GM21737 (cell line): ENCODE results near the gene ROM1.
"Not testable (repeated sequence)": the region's sequence is repeated elsewhere in the genome, so short reads cannot be mapped to it uniquely, and the experiment has no call there.

Experiments used
- ATAC-seq: cut with Tn5 transposase; IDR thresholded peaks from one replicate; pipeline ENCODE4 v1.9.1; 2021; ENCODE audit warnings: mild to moderate bottlenecking, moderate library complexity; ENCODE audit not compliant: unreplicated experiment

Gene ROM1

DNA sequence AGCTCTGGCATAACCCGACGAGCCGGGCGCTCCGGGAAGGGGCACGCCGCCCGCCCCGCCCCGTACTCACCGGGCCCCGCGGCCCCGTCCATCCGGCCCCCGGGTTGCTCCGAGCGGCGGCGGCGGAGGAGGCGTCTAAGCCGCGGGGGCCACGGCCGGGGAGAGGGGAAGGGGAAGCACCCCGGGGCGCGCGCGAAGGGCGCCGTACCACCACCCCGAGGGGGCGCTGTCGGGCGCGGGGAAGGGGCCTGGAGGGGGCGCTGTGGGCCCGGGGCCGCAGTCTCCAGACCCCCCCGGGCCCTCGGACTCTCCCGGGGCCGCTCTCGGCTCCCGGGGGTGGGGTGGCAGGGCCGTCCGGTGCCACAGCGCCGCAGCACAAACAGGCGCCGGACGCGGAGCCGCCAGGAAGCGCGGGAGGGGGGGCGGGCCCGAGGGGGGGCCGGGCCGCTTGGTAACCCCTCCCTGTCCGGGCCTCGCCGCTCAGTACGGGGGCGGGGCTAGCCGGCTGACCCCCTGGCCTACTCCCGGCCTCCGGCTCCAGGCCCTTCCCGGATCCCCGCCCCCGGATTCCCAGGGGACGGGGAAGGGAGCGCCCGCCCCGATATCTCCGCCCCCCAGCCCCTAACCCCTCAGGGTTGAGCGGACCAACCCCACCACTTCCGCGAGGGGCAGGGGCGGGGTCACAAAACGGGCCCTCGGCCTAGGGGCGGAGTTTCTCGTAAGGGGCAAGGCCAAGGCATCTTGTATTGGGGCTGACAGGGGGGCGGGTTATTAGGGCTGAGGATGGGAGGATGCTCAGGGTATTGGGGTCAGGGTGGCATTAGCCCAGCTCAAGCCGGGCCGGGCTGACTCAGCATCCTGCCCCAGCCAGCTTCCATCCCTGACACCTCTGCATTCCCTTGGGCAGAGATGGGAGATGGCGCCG is at the start of gene ROM1, which contains the start of gene EML3:
TSS of gene ROM1 (plus strand) at position 892 of the 925 bp plus-strand sequence. CDS start at position 917, 25 bp downstream.
TSS of gene EML3 (minus strand) at position 410 of the 925 bp plus-strand sequence. CDS start at position 92, 318 bp downstream.
- ATAC-seq, result peak; percentile 53

DNA sequence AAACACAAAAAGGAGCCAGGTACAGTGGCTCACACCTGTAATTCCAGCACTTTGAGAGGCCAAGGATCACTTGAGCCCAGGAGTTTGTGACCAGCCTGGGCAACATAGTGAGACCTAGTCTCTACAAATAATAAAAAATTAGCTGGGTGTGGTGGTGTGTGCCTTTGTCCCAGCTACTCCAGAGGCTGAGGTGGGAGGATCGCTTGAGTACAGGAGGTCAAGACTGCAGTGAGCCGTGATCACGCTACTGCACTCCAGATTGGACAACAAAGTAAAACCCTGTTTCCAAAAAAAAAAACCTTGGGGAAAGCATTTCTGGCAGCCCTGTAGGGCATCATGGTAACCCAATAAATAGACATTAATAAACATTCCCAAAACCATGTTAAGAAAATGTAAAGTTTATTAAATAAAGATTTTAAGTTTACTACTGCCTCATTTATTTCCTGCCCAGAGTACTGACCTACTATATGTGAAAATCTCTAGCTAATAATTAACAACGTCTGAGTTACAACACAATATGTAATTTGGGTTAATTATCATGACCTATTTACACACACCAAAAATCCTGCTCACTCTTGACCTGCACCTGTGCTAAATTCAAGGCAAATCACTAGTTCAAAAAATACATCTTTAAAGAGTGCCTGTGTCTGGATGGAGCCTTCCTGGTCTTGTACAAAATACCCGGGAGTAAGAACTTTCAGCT is 47.8 kb upstream of the ROM1 start:
- ATAC-seq, result no peak

DNA sequence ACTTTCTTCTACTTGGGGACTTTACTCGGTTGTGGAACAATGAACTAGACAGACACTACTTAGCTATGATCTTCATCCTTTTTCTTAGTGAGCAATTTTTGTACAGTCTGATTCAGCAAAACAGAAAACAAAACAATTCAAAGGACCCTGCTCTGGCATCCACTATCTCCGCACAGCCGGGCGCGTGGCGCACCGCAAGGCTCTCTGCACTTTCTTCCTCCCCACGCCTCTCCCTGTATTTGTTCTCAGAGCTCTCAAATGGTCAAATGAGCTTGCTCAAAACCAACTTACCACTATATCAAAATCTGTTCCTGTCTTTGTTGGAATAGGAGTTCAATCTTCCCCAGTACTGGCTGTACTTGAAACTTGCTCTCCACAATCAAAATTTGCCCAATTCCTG is 46.8 kb upstream of the ROM1 start:
- no peak for ATAC-seq

- no peak for ATAC-seq
Observed at GRCh38 chr11:62567018-62567633, 45.9 kb upstream of the ROM1 start.

DNA sequence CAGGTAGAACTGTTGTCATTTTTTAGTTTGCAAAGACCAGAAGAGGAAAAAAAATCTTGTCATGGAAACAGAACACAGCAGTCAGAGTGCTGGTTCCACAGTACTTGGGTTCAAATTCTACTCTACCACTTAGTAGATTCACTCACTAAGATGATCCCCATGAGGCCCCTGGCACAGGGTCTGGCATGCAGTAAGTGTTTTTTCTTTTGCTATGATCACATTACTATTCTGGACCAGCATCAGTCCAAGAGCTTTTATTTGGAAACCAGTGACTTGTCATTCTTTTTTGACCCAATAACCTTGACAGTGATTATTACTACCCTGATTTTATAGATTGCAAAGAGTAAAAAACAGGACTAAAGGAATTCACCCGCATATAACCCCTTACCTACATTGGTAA is 43.4 kb upstream of the ROM1 start:
- ATAC-seq, result no peak

- not testable (repeated sequence) for ATAC-seq
Observed at GRCh38 chr11:62570903-62571302, 42.2 kb upstream of the ROM1 start.

- not testable (repeated sequence) for ATAC-seq
Observed at GRCh38 chr11:62571493-62571892, 41.6 kb upstream of the ROM1 start.

DNA sequence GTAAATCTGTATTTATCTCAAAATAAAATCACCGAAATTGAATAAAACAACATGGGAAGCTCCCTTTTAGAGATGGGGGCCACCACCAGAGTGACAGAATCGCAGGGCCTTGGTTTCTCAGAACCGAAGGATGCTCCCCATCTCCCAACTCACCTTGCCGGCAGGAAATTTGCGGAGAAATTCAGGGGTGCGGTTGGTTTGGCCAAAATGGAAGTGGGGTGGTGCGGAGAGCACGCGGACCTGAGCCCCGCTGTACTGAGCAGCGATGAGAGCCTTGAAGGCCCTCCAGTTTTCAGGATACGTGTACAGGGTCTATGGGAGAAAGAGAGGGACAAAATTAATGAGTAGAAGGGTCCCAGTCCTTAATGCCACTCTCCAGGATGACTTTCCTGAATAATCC is 40.6 kb upstream of the ROM1 start:
- ATAC-seq, result no peak

DNA sequence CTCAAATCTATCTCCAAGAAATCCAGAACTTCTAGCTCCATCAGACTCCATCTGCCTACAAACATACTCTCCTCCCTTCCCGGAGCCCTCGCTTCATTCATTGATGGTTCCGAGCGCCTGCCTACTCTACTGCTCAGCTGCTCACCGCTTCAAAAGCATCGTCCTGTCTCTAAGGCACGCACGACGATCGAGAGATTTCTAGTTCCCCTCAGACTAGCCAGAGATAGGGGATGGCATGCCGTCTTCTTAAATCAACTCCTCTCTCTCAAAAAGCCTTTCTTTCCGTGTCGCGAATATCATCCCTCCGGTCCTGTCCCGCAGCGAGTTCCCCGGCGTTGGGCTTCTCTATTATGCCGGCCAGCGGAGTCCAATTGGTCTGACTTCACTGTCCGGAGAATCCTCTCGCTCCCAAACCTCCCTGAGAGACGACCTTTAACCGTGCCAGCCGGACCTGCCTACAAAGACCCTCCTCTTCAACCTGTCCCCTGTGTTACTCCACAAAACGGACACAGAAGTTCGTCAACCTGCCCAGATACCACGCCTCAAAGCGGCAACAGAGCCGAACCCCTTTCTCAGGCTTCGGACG is 40.0 kb upstream of the ROM1 start:
- ATAC-seq, result no peak

DNA sequence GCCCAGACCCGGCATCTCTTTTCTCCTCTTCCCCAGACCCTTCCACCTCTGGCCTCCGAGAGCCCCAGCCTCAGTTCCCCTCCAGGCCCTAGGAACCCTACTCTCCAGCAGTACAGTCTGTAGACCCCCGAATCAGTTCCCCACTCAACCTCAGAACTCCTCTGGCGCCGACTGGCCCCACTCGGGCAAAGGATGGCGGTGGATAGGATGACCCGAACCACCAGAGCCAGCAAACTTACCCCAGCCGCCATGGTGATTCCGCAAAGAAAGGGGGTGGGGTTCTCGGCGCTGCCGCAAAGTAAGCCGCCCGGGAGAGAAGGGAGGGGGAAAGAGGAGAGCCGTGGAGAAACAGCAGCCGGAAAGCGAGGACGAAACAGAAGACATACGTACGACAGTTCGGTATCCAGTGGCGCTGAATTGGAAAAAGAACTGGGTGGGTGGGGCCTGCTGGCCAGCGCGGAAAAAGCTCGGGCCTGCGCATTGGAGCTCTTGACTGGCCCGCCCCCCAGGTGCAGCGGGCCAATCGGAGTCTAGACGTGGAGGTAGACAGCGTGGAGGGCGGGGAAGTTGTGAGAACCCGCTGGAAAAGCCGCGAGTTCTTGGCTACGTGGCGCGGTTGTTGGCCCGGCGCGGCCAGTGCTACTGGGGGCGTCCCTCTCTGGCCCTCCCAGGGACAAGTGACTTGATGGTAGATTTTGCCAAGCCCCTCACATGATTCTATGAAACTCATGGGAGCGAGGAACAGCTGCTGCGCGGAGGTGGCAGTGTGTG is 39.3 kb upstream of the ROM1 start, which contains the start of gene EEF1G:
TSS of gene EEF1G (minus strand) at position 300 of the 771 bp plus-strand sequence. CDS start at position 251, 49 bp downstream.
- ATAC-seq, result peak; percentile 81

GRCh38 chr11:62574363-62575071 is 38.5 kb upstream of the ROM1 start:
- ATAC-seq, result peak; percentile 10

- ATAC-seq, result no peak
Observed at GRCh38 chr11:62575156-62575555, 37.9 kb upstream of the ROM1 start.

DNA sequence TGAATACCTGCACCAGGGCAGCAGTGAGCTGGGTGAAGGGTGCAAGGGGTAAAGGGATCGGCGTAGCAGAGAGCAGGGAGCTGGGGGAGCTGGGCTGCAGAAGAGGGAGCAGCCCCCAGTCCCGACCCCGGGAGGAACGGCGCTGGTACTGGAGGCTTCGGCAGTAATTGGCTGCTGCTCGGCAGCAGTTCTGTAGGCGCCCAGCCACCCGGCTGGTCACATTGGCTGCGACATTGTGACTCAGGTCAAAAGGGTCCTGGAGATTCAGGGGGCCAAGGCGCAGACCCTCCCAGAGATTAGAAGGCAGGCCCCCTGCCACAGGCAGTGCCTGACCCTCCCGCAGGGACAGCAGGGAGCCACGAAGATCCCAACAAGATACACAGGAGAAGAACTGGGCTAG is 37.2 kb upstream of the ROM1 start:
- ATAC-seq, result no peak

DNA sequence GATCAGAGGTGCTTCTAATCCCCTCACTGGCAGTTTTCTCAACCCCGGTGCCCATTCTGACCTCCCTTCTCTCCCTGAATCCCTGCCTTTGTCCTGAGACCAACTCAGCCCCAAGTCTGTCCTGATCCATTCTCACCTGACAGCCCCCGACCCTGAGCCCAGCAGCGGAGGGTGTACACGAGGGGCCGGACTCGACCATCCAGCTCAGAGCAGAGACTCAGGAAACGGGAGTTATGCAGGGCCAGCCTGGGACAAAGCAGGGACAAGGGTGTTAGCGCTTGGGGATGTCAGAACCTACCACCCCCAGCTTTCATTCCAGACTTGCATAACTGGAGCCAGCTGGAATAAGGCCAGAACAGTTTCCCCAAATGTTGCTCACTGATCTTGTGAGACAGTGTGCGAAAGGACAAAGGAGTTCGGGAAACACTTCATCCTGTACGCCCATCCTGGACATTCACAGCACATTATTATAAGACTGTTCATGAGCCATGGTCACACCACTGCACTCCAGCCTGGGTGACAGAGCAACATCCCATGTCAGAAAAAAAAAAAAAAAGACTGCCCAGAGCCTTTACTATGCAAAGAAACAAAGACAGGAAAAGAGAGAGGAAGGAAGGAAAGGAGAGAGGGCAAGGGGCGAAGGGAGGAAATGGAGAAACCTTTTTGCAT is 35.9 kb upstream of the ROM1 start:
- ATAC-seq, result no peak

DNA sequence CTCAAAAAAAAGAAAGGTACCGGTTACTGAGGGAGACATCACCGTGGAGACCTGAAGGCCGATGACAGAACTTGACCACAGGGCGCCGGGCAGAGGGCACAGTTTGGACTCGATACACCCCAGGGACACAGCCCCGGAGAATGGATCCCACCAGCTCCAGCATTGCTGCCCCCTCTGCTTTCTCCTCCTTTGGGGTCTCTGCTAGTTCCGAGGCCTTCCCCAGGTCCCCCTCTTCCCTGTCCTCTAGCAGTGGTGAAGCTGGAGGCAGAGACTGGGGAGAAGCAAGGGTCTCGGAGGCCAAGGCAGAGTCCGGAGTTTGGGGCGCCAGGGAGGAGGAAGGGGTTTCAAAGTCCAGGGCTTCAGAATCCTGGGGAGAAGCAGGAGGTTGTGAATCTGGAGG is 34.5 kb upstream of the ROM1 start:
- ATAC-seq, result no peak

GRCh38 chr11:62579252-62579651 is 33.8 kb upstream of the ROM1 start:
- ATAC-seq, result no peak

DNA sequence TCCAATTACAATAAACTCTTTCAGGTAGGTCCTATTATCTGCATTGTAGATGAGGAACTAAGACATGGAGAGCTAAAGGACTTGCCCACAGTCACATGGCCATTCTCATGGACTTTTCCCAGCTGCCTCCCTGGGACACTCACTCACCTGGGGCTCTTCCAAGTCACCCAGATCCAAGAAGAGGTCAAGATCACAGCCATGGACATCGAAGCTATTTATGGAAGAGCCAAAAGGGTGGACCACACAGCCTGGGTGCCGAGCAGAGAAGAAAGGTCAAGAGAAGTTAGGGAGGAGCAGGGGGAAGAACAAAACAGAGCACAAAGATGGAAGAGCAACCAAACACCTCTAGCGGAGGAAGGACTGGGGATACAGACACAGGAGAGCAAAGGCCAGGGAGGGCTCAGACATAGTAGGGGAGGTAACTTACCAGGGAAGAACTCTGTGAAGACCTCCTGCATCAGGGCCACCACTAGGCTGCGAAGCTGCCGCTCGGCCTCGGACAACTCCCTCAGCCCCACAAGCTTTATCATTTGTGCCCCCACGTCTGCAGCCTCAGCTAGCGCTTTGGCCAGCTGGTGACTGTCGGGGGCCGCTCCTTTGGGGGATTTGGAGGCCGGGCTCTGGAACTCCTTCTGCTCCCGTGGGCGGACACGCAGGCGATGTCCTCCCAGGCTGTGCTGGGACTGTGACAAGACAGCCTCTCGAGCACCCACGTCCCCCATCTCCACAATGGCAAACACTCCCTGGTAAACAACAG is 31.9 kb upstream of the ROM1 start:
- ATAC-seq, result no peak

DNA sequence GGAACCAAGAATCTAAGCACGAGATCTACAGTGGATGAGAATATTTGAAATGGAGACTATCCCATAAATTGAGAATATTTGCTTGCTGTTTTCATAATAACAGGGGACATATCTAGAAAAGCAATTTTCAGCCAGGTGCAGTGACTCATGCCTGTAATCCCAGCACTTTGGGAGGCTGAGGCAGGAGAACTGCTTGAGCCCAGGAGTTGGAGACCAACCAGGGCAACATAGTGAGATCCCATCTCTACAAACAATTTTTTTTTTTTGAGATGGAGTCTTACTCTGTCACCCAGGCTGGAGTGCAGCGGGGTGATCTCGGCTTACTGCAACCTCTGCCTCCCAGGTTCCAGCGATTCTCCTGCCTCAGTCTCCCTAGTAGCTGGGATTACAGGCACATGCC is 31.3 kb upstream of the ROM1 start:
- ATAC-seq, result not testable (repeated sequence)
